AG10803 (cell line): ENCODE results near the gene FHL2.

ENCODE experiments used
- DNase-seq: peaks from one replicate; pipeline ENCODE4 v3.0.0; 2010; ENCODE audit warnings: low read depth
- H3K4me3 ChIP-seq: 2 replicates; pipeline ENCODE4 v1.5.1; 2011; ENCODE audit warnings: mild to moderate bottlenecking, low read length, control low read depth
- CTCF ChIP-seq: conservative IDR thresholded peaks from 2 replicates; pipeline ENCODE4 v1.5.1; 2011; ENCODE audit warnings: mild to moderate bottlenecking, low read length, control low read depth, inconsistent platforms

FHL2 gene

GRCh38 chr2:105338020-105338385 is 60.8 kb downstream of the FHL2 start:
- no peak for TF ChIP-seq CTCF
- no peak for DNase-seq
- peak overlapping the region; percentile 90 for H3K4me3 ChIP-seq

GRCh38 chr2:105337122-105338019 is 61.5 kb downstream of the FHL2 start, which contains the start of gene C2orf49:
C2orf49 (plus strand) TSS chr2:105337540; CDS start chr2:105337588, 48 bp downstream.
- peak; percentile 65 for DNase-seq
- peak within 1 kb of the TSS; percentile 90 for H3K4me3 ChIP-seq
- TF ChIP-seq CTCF, result no peak

GRCh38 chr2:105336786-105337121 is 62.1 kb downstream of the FHL2 start:
- no peak for TF ChIP-seq CTCF
- H3K4me3 ChIP-seq, result peak overlapping the region; percentile 90
- DNase-seq, result no peak

GRCh38 chr2:105335469-105335868 is 63.4 kb downstream of the FHL2 start:
- no peak overlapping the region for H3K4me3 ChIP-seq
- DNase-seq, result no peak
- no peak for TF ChIP-seq CTCF

- no peak overlapping the region for H3K4me3 ChIP-seq
- no peak for DNase-seq
- TF ChIP-seq CTCF, result no peak
Observed at GRCh38 chr2:105334211-105334610, 64.6 kb downstream of the FHL2 start.

GRCh38 chr2:105330681-105331375 is 68.0 kb downstream of the FHL2 start:
- no peak for DNase-seq
- H3K4me3 ChIP-seq, result no peak overlapping the region
- TF ChIP-seq CTCF, result no peak
